Kidney epithelial cell (primary cell): ENCODE measurements around the gene MRPS27. TPM values are rescaled to one million over a fixed set of nuclear protein-coding genes. Genes with fewer than 3 reads are reported as not detected.

Experiments used
- DNase-seq: peaks from one replicate; pipeline ENCODE4 v3.0.0-alpha.2; 2010; ENCODE audit warnings: low read depth
- H3K27me3 ChIP-seq: 2 replicates; pipeline ENCODE4 v1.6.0; 2011; ENCODE audit warnings: low read length; ENCODE audit not compliant: control insufficient read depth, insufficient read depth
- H3K36me3 ChIP-seq: 2 replicates; pipeline ENCODE4 v1.5.1; 2011; ENCODE audit warnings: low read length; ENCODE audit not compliant: control insufficient read depth, insufficient read depth
- H3K4me3 ChIP-seq: 2 replicates; pipeline ENCODE4 v1.5.1; 2011; ENCODE audit warnings: low read depth, mild to moderate bottlenecking, control low read depth, low read length
- total RNA-seq: library from RNA; depleted of rRNA; stranded (reverse); fragments of >200 nt; gene quantifications from 2 replicates; pipeline ENCODE4 v1.2.3, GENCODE V29; 2015
- TF ChIP-seq, protein P1 (sequence below): IDR thresholded peaks from 2 replicates; pipeline ENCODE4 v1.5.1; 2011; ENCODE audit warnings: mild to moderate bottlenecking, moderate library complexity, low read length, control low read depth, inconsistent platforms; ENCODE audit not compliant: insufficient read depth, poor library complexity, severe bottlenecking

The MRPS27 gene
- total RNA-seq, 1 donor from 2014 or later, result 67.3 TPM

DNA sequence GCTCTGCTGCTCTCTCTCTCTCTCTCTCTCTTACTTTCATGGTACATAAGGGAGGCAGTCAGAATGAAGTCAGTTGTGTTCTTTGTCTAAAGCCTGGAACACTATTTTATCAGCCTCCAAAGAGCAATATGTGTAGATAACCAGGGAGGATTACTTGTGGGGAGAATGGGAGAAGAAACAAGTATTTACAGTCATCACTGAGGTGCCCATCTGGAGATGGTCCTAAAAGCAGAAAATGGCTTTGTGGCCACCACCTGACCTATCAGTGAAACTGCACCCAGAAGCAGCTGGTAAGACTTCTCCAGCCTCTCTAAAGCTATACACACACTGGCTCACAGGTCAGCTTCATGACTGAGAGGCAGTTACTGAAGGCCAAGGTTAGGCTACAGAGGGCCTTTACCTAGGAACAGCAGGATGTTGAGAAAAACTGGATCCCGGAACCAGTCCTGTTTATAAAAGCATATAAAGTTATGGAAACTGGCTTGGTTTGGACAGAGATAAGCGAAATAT lies 75.1 kb downstream of the MRPS27 start:
- Histone ChIP-seq H3K4me3 (no peak overlapping the region), H3K36me3 (no peaks in the 10 kb centered on the region), H3K27me3 (no peaks in the 10 kb centered on the region)
- DNase-seq, result no peak
- TF ChIP-seq, protein P1, sequence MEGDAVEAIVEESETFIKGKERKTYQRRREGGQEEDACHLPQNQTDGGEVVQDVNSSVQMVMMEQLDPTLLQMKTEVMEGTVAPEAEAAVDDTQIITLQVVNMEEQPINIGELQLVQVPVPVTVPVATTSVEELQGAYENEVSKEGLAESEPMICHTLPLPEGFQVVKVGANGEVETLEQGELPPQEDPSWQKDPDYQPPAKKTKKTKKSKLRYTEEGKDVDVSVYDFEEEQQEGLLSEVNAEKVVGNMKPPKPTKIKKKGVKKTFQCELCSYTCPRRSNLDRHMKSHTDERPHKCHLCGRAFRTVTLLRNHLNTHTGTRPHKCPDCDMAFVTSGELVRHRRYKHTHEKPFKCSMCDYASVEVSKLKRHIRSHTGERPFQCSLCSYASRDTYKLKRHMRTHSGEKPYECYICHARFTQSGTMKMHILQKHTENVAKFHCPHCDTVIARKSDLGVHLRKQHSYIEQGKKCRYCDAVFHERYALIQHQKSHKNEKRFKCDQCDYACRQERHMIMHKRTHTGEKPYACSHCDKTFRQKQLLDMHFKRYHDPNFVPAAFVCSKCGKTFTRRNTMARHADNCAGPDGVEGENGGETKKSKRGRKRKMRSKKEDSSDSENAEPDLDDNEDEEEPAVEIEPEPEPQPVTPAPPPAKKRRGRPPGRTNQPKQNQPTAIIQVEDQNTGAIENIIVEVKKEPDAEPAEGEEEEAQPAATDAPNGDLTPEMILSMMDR, result peak; percentile 47

- no peak for DNase-seq
- Histone ChIP-seq H3K36me3 (no peaks in the 10 kb centered on the region), H3K4me3 (no peak overlapping the region), H3K27me3 (no peaks in the 10 kb centered on the region)
- TF ChIP-seq, protein P1, result no peak
Observed at GRCh38 chr5:72243706-72244105, 76.3 kb downstream of the MRPS27 start.

GRCh38 chr5:72242796-72243475 lies 77.1 kb downstream of the MRPS27 start:
- Histone ChIP-seq H3K27me3 (no peaks in the 10 kb centered on the region), H3K36me3 (no peaks in the 10 kb centered on the region), H3K4me3 (no peak overlapping the region)
- TF ChIP-seq, protein P1, result no peak
- peak; percentile 32 for DNase-seq

- Histone ChIP-seq H3K27me3 (no peaks in the 10 kb centered on the region), H3K4me3 (no peak overlapping the region), H3K36me3 (no peaks in the 10 kb centered on the region)
- no peak for DNase-seq
- TF ChIP-seq, protein P1, result no peak
Observed at GRCh38 chr5:72241346-72242003, 78.6 kb downstream of the MRPS27 start.

- TF ChIP-seq, protein P1, result no peak
- Histone ChIP-seq H3K27me3 (no peaks in the 10 kb centered on the region), H3K36me3 (no peaks in the 10 kb centered on the region), H3K4me3 (no peak overlapping the region)
- DNase-seq, result no peak
Observed at GRCh38 chr5:72238712-72239445, 81.2 kb downstream of the MRPS27 start.
